Measurements from ENCODE around the gene WFIKKN1. TPM values are rescaled to one million over a fixed set of nuclear protein-coding genes. Genes with fewer than 3 reads are reported as not detected.

WFIKKN1 gene
- total RNA-seq, 2 donors from 2014 or later: 0.45 to 0.53 TPM

DNA sequence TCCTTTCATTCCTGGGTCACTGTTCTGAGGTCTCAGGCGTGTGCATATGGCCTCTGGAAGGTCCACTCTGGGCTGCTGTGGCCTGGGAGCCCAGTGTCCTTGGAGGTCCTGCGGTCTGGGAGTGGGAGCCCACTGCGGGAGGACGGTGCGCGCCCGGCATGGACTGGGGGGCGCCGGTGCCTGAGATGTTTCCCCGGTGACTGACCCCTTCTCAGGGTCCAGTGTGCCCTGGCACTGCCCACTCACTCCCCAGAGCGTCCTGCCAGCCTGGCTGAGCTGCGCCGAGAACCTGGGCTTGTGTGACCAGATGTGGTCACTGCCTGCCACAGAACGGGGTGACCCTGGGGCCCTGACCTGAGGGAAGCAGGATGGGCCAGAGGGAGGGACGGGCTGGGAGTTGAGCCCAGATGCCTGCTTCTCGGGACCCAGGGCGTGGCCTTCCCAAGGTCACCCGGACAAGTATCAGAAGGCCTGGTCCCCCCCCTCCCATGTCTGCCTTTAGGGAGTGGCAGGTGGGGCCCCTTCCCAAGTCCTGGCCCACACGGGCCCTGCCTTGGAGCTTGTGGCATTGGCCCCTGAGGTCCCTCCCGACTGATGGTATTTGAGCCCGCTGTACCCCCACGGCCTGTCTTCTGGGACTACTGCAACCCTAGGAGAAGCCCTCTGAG lies 43.6 kb downstream of the WFIKKN1 start:
- no peak overlapping the region for H3K27ac Mint-ChIP-seq
- H3K4me1 Mint-ChIP-seq: no peaks in the 10 kb centered on the region
- H3K4me3 Mint-ChIP-seq: no peak overlapping the region
- H3K9me3 Mint-ChIP-seq: no peaks in the 10 kb centered on the region
- no peaks in the 10 kb centered on the region for H3K27me3 Mint-ChIP-seq
- no peak for ATAC-seq (replicated peaks)
- H3K36me3 Mint-ChIP-seq (ENCODE audit: low read depth): peaks cover 31% of the 10 kb centered on the region

GRCh38 chr16:674968-675883 lies 44.4 kb downstream of the WFIKKN1 start, which contains the start of gene RHBDL1:
Gene RHBDL1, plus strand, starts transcription at chr16:675671. Its CDS starts 120 bp downstream, at chr16:675791.
- no peaks in the 10 kb centered on the region for H3K27me3 Mint-ChIP-seq
- ATAC-seq (replicated peaks): no peak
- no peak within 1 kb of the TSS for H3K4me3 Mint-ChIP-seq
- H3K36me3 Mint-ChIP-seq (ENCODE audit: low read depth): peaks cover 22% of the 10 kb centered on the region
- no peaks in the 10 kb centered on the region for H3K9me3 Mint-ChIP-seq
- H3K27ac Mint-ChIP-seq: no peak within 1 kb of the TSS
- no peaks in the 10 kb centered on the region for H3K4me1 Mint-ChIP-seq

DNA sequence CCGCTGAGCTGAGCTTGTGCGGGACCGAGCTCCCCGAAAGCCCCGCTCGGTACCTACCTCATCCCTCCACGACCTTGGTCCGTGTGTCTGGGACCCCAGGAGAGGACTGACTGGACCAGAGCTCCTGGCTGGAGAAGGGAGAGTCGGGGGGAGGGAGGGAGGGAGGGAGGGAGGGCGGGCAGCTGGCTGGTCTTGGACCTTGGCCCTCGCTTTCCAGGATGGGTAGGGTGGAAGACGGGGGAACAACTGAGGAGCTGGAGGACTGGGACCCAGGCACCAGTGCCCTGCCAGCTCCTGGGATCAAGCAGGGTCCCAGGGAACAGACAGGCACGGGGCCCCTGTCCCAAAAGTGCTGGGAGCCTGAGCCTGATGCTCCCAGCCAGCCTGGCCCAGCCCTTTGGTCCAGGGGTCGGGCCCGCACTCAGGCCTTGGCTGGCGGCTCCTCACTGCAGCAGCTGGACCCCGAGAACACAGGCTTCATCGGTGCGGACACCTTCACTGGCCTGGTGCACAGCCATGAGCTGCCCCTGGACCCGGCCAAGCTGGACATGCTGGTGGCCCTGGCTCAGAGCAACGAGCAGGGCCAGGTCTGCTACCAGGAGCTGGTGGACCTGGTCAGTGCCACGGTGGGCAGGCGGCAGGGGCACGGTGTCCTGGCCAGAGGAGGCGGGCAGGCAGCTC lies 45.2 kb downstream of the WFIKKN1 start:
- peaks cover 20% of the 10 kb centered on the region for H3K36me3 Mint-ChIP-seq (ENCODE audit: low read depth)
- no peaks in the 10 kb centered on the region for H3K9me3 Mint-ChIP-seq
- H3K4me1 Mint-ChIP-seq: no peaks in the 10 kb centered on the region

GRCh38 chr16:676565-676902 lies 45.7 kb downstream of the WFIKKN1 start:
- ATAC-seq (replicated peaks): no peak
- Mint-ChIP-seq H3K27ac (no peak overlapping the region), H3K9me3 (no peaks in the 10 kb centered on the region), H3K4me1 (no peaks in the 10 kb centered on the region), H3K4me3 (no peak overlapping the region), H3K36me3 (ENCODE audit: low read depth) (peaks cover 22% of the 10 kb centered on the region), H3K27me3 (no peaks in the 10 kb centered on the region)

More for the DNA sequence above, 45.2 kb downstream of the WFIKKN1 start:
- H3K27ac Mint-ChIP-seq: no peak overlapping the region
- H3K4me3 Mint-ChIP-seq: no peak overlapping the region
- no peak for ATAC-seq (replicated peaks)
- no peaks in the 10 kb centered on the region for H3K27me3 Mint-ChIP-seq

DNA sequence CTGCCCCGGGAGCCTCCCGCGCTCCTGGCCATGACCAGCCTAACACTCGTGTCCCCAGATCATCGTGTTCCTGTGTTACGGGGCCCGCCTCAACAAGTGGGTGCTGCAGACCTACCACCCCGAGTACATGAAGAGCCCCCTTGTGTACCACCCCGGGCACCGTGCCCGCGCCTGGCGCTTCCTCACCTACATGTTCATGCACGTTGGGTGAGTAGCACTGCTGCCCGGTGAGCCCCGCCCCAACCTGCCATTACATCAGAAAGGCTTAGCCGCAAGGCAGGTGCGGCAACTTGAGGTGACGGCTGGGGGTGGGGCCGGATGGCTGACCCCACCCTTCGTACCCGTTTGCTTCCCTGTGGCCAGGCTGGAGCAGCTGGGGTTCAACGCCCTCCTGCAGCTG lies 46.1 kb downstream of the WFIKKN1 start:
- peaks cover 26% of the 10 kb centered on the region for H3K36me3 Mint-ChIP-seq (ENCODE audit: low read depth)
- H3K4me3 Mint-ChIP-seq: no peak overlapping the region
- H3K27me3 Mint-ChIP-seq: no peaks in the 10 kb centered on the region
- no peaks in the 10 kb centered on the region for H3K4me1 Mint-ChIP-seq
- no peaks in the 10 kb centered on the region for H3K9me3 Mint-ChIP-seq
- H3K27ac Mint-ChIP-seq: no peak overlapping the region
- no peak for ATAC-seq (replicated peaks)

DNA sequence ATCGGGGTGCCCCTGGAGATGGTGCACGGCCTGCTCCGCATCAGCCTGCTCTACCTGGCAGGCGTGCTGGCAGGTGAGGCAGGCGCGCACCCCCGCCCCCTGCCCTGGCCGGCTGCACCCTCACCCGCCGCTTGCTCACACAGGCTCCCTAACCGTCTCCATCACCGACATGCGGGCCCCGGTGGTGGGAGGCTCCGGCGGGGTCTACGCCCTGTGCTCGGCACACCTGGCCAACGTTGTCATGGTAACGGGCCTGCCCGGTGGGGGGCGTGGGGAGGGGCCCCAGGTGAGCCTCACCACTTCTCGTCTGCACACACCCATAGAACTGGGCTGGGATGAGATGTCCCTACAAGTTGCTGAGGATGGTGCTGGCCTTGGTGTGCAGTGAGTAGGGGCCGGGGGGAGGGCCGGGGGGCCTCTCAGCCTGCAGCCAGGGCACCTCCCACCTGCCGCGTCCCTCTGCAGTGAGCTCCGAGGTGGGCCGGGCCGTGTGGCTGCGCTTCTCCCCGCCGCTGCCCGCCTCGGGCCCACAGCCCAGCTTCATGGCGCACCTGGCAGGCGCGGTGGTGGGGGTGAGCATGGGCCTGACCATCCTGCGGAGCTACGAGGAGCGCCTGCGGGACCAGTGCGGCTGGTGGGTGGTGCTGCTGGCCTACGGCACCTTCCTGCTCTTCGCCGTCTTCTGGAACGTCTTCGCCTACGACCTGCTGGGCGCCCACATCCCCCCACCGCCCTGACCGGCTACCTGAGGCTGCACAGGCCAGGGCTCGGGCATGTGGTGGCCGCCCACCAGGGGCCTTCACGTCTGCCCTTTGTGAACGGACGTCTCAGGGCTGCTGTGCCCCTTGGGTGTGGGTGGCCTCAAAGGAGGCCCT lies 46.8 kb downstream of the WFIKKN1 start:
- Mint-ChIP-seq H3K4me3 (no peak overlapping the region), H3K27me3 (no peaks in the 10 kb centered on the region), H3K27ac (no peak overlapping the region), H3K36me3 (ENCODE audit: low read depth) (peaks cover 32% of the 10 kb centered on the region), H3K9me3 (no peaks in the 10 kb centered on the region), H3K4me1 (peaks cover 3% of the 10 kb centered on the region)
- ATAC-seq (replicated peaks): no peak

GRCh38 chr16:678209-678857 lies 47.5 kb downstream of the WFIKKN1 start:
- H3K27me3 Mint-ChIP-seq: no peaks in the 10 kb centered on the region
- H3K4me3 Mint-ChIP-seq: peak overlapping the region; percentile 73
- H3K4me1 Mint-ChIP-seq: peaks cover 4% of the 10 kb centered on the region
- H3K9me3 Mint-ChIP-seq: no peaks in the 10 kb centered on the region
- no peak for ATAC-seq (replicated peaks)
- H3K36me3 Mint-ChIP-seq (ENCODE audit: low read depth): peaks cover 32% of the 10 kb centered on the region
- H3K27ac Mint-ChIP-seq: no peak overlapping the region

DNA sequence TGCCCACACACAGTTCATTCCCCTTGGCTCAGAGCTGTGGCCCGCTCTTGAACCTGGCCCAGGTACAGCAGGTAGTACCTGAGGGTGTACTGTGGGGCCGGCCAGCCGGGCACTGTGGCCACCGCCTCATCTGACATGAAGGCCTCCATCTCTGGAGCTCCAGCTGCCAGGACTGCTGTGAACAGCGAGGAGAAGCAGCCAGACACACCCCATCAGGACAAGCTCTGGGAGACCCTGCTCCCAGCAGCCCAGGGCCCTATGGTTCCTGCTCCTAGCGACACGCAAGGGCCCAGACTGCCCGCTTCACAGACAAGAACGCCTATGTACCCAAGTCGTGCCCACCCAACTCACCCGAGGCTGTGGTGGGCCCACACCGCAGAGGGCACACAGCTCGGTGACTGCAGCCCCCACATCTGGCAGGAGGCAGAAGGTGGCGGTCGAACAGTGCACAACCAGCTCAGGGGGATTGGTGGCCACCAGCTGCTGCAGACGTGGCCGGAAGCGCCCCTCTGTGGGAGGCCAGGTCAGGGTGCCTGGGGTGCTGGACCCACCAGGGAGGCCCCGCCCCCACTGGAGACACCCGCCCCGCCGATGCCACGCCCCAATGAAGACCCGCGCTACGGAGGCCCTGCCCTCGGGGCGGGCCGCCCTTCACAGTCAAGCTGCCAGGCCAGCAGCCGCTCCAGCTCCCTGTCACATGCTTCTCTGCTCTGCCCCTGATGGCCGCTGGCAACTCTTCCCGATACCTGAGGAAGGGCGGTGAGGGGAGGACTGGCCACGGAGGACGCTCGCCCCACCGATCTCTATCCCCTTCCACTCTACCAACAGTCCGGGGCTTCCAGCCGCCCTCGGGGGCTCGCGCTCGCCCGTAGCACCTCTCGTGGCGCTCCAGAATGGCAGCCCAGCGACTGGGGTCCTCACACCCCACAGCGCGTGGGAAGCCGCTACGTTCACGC lies 48.4 kb downstream of the WFIKKN1 start:
- H3K27me3 Mint-ChIP-seq: no peaks in the 10 kb centered on the region
- peak overlapping the region; percentile 73 for H3K4me3 Mint-ChIP-seq
- peak; percentile 15 for ATAC-seq (replicated peaks)
- H3K4me1 Mint-ChIP-seq: peaks cover 4% of the 10 kb centered on the region
- peaks cover 31% of the 10 kb centered on the region for H3K36me3 Mint-ChIP-seq (ENCODE audit: low read depth)
- peak overlapping the region; percentile 33 for H3K27ac Mint-ChIP-seq
- no peaks in the 10 kb centered on the region for H3K9me3 Mint-ChIP-seq

DNA sequence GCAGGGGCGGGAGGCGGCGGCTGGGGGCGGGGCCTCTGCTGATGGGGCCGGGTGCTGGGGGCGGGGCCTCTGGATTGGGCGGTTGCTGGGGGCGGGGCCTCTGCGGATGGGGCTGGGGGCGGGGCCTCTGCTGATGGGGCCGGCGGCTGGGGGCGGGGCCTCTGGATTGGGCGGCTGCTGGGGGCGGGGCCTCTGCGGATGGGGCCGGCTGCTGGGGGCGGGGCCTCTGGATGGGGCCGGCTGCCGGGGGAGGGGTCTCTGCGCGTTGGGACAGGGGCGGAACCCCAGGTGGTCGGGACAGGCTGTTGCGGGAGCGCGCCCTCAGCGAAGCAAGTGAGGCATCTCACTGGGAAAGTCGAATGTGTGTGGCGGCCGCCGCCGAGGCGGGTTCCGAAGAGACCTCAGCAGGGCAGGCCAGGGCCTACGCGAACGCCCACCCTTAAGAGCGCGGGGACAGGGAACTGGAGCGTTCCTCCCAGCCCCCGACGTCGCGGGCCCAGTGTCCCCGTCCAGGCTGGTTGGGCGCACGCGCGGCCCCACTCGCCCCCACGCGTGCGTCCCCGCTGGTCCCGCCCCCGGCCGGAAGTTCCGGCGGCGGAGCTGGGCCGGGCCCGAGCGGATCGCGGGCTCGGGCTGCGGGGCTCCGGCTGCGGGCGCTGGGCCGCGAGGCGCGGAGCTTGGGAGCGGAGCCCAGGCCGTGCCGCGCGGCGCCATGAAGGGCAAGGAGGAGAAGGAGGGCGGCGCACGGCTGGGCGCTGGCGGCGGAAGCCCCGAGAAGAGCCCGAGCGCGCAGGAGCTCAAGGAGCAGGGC lies 49.2 kb downstream of the WFIKKN1 start, which contains the start of gene STUB1:
TSS of gene STUB1 (plus strand) at position 597 of the 811 bp plus-strand sequence. CDS start at position 713, 116 bp downstream.
- Mint-ChIP-seq H3K27me3 (no peaks in the 10 kb centered on the region), H3K27ac (peak within 1 kb of the TSS; percentile 62), H3K36me3 (ENCODE audit: low read depth) (peaks cover 29% of the 10 kb centered on the region), H3K9me3 (no peaks in the 10 kb centered on the region), H3K4me3 (peak within 1 kb of the TSS; percentile 73), H3K4me1 (peaks cover 4% of the 10 kb centered on the region)
- peak; percentile 61 for ATAC-seq (replicated peaks)

- no peak overlapping the region for H3K27ac Mint-ChIP-seq
- peak overlapping the region; percentile 73 for H3K4me3 Mint-ChIP-seq
- no peaks in the 10 kb centered on the region for H3K27me3 Mint-ChIP-seq
- no peaks in the 10 kb centered on the region for H3K9me3 Mint-ChIP-seq
- no peak for ATAC-seq (replicated peaks)
- H3K4me1 Mint-ChIP-seq: peaks cover 4% of the 10 kb centered on the region
- peaks cover 29% of the 10 kb centered on the region for H3K36me3 Mint-ChIP-seq (ENCODE audit: low read depth)
Measured at GRCh38 chr16:680625-680945, 49.8 kb downstream of the WFIKKN1 start.

- peak overlapping the region; percentile 62 for H3K27ac Mint-ChIP-seq
- H3K4me3 Mint-ChIP-seq: peak overlapping the region; percentile 73
- H3K27me3 Mint-ChIP-seq: no peaks in the 10 kb centered on the region
- H3K36me3 Mint-ChIP-seq (ENCODE audit: low read depth): peaks cover 34% of the 10 kb centered on the region
- no peaks in the 10 kb centered on the region for H3K9me3 Mint-ChIP-seq
- no peak for ATAC-seq (replicated peaks)
- peaks cover 4% of the 10 kb centered on the region for H3K4me1 Mint-ChIP-seq
Measured at GRCh38 chr16:680967-681745, 50.4 kb downstream of the WFIKKN1 start.
